Myocyte (in vitro differentiated cells): ENCODE data around the gene ZBTB1. TPM values are rescaled to one million over a fixed set of nuclear protein-coding genes. Genes with fewer than 3 reads are reported as not detected.
"Not testable (repeated sequence)": the region's sequence is repeated elsewhere in the genome, so short reads cannot be mapped to it uniquely, and the experiment has no call there.

Experiments used
- DNase-seq: peaks from one replicate; pipeline ENCODE4 v3.0.0-alpha.2; 2012; ENCODE audit warnings: low read depth
- total RNA-seq: library from RNA; depleted of rRNA; stranded (reverse); fragments of >200 nt; gene quantifications from 2 replicates; pipeline ENCODE4 v1.2.3, GENCODE V29; 2014

The ZBTB1 gene
- total RNA-seq, 1 donor from 2014 or later = 44.0 TPM

DNA sequence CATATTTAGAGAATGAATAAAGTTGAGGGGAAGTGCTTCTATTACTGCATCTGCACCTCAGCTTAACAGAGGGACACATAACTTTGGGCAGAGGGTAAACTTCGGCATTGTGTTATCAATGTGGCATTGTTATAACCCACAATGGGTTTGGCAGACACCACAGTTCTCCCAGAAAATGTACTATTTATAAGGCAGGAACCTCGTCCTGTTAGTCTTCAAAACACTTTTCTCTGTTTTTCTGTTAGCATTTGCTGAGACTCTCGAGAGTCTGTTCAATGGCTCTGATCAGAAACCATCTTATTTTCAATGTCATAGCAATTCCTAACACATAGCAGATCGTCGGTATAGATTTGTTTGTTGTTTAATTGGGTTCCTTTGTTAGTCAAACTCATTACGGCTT is 59.1 kb downstream of the ZBTB1 start:
- peak; percentile 61 for DNase-seq

DNA sequence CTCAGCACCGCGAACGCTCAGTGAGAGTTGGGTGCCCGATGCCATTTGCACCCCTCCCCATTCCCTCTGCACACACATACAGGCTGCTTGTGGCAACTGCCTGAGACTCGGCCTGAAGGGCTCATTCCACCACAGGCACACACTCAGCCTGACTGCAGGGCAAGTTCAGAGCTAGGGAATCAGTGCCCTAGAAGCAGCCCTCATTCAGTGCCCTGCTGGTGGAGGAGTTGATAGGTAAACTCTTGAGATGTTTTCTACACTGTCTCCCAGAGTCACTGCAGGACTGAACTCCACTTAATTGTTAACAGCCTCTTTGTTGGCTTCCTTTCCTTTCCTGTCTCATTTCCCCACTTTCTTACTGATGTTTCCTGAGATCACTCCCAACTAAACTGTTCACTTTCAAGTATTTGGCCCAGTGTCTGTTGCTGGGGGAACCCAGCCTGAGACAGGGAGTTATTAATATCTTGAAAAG is 62.1 kb downstream of the ZBTB1 start:
- DNase-seq = no peak

DNA sequence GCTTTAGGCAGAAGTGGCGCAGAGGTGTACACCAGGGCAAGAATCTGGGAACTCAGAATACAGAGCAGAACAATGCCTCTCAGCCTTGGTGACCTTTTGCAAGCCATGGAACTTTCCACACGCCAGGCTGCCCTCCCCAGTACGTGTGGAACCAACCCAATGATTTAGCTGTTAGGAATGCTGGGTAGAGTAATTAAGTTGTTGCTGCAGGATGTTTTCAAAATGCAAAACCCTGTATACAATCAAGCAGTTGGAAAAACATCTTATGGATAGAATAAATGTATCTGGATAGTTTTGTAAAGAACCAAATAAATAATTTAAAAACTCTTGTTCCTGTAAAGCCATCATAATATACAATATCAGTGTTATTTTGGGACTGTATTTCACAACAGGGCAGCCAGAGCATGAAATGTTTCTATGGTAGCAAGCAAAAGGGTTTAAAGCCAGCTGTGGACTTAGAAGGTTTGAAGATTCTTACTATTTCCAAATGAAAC is 64.6 kb downstream of the ZBTB1 start:
- peak; percentile 85 for DNase-seq

DNA sequence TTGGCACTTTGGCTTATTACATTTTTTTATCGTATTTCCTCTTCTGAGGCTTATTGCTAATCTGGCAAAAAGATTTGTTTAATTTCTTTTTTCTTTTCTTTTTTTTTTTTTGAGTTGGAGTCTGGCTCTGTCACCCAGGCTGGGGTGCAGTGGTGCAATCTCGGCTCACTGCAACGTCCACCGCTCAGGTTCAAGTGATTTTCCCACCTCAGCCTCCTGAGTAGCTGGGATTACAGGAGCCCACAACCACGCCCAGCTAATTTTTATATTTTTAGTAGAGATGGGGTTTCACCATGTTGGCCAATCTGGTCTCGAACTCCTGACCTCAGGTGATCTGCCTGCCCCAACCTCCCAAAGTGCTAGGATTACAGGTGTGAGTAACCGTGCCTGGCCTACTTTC is 65.1 kb downstream of the ZBTB1 start:
- not testable (repeated sequence) for DNase-seq

DNA sequence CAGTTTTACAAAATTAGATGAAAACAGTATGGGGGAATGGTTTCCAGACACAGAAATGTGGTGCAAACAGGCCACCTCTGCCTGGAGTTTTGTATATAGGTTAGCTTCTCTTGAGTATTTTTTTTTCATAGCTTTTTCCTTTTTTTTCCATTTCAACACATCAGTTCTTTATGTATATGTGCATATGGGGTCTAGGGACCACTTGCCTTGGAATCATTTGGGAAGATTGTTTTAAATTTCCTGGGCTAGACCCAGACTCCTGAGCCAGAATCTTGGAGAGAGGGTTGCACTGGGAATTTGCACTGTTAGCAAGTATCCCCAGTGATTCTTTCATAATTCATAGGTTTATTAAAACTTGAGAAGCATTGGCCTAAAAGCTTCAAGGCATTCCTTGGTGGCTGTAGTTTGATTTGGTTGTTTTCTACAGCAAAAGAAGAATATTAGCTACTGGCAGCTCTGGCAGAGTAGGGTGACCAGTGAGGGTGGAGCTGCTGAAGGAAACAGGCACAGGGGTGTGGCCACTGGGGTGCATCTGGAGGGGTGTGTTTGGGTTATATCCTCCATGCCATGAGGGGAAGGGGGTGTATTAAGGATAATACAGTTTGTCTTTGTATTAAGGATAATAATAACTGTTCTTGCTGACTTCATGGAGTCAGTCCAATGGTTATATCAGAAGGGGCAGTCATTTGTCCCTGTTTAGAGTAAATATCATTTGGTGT is 68.0 kb downstream of the ZBTB1 start:
- no peak for DNase-seq

DNA sequence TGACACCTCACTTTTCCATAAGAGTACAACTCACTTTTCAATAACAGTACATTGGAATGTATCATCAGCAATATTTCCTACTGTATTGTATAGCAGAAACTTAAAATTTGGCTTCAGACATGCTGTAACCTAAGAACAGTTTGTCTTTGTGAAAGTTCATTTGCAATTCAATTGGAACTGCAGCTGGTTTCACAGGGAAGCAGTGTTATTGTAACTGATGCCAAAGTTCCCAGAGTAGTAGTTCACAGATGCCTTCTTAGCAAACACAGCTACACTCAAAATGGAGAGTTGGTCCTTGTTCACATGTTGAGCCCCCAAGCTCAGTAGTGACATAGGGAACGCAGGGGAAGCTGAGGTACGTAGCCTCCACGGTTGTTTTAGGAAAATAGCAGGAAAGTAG is 68.5 kb downstream of the ZBTB1 start:
- DNase-seq = peak; percentile 17

Other genes with a start within 250 kb of the ZBTB1 start
- 0.16 and 0.43 TPM in 2 replicates for gene ESR2, start 210.4 kb upstream of the ZBTB1 start, total RNA-seq
- 37.3 and 49.0 TPM in 2 replicates for gene MTHFD1, start 116.4 kb upstream of the ZBTB1 start, total RNA-seq
- gene AKAP5, start 39.3 kb upstream of the ZBTB1 start, total RNA-seq = 0.05 and 0.08 TPM in 2 replicates
- gene ZBTB25, start 932 bp upstream of the ZBTB1 start, total RNA-seq = 4.5 and 5.5 TPM in 2 replicates
- 4.7 and 6.7 TPM in 2 replicates for gene HSPA2, start 36.0 kb downstream of the ZBTB1 start, total RNA-seq
- 0.35 TPM in 1 of 2 replicates, not detected in the other for gene PPP1R36, start 45.2 kb downstream of the ZBTB1 start, total RNA-seq
- 4.4 and 5.2 TPM in 2 replicates for gene PLEKHG3, start 199.7 kb downstream of the ZBTB1 start, total RNA-seq